Omental fat pad (tissue), 4 donors: ENCODE results near the gene NMUR1. TPM values are rescaled to one million over a fixed set of nuclear protein-coding genes. Genes with fewer than 3 reads are reported as not detected.

Source experiments
- ATAC-seq: fragments of 150-250 bp; one replicate; pipeline ENCODE4 v1.9.1; 2016; ENCODE audit warnings: mild to moderate bottlenecking, moderate library complexity; ENCODE audit not compliant: low FRiP score
- DNase-seq: peaks from one replicate; pipeline ENCODE4 v3.0.0-alpha.2; 2019; ENCODE audit warnings: low spot score
- total RNA-seq, 4 donors: library from RNA; depleted of rRNA; stranded (reverse); fragments of >200 nt; gene quantifications; one replicate each; pipeline ENCODE4 v1.1.0, GENCODE V29; 2016
- TF ChIP-seq, protein P1 (sequence below), 3 donors: fragments of 450-650 bp; IDR thresholded peaks; one replicate each; pipeline ENCODE4 v1.5.1; 2016 to 2017; ENCODE audit warnings: antibody characterized with exemption in 3 of 3, mild to moderate bottlenecking in 3 of 3, moderate library complexity in 2 of 3

NMUR1 gene
- total RNA-seq, 4 donors from 2014 or later, result 0.65 to 2.5 (median 1.4) TPM

DNA sequence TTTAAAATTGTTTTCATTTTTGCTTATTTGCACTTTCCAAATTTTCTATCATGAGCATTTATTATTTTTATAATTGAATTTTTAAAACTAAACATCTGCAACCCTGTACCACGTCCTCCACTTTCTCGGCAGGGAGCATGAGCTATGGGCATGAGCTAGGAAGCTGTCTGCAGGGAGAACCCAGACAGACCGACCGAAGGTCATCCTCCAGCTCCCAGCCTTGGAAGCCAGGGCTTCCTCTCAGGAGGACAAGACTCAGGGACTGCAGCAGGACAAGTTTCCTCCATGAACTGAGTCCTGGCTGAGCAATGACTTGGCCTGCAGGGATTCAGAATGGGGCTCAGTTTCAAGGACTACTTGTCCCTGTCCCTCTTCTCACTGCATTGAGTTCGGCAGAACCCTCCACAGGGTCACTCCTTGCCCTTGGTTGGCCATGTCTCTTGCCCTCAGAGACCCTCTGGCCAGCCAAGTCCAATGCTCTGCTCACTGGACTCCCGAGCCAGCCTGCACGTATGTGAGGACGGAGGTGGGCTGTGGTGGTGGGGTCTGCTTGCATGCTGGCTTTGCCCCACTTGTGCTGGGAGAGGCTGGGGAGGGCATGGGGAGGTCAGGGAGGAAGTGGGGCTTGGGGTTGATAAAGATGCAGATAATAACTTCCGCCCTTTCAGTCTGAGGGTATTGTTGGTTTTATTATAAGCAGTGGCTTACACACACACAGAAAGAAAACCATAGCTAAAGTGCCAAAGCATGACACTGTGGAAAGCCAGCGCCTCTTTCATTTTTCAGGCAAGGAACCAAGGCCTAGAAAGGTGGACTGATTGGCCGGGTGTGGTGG, 6.6 kb downstream of the NMUR1 start:
- DNase-seq (no peak), ATAC-seq (no peak)
- TF ChIP-seq, protein P1, sequence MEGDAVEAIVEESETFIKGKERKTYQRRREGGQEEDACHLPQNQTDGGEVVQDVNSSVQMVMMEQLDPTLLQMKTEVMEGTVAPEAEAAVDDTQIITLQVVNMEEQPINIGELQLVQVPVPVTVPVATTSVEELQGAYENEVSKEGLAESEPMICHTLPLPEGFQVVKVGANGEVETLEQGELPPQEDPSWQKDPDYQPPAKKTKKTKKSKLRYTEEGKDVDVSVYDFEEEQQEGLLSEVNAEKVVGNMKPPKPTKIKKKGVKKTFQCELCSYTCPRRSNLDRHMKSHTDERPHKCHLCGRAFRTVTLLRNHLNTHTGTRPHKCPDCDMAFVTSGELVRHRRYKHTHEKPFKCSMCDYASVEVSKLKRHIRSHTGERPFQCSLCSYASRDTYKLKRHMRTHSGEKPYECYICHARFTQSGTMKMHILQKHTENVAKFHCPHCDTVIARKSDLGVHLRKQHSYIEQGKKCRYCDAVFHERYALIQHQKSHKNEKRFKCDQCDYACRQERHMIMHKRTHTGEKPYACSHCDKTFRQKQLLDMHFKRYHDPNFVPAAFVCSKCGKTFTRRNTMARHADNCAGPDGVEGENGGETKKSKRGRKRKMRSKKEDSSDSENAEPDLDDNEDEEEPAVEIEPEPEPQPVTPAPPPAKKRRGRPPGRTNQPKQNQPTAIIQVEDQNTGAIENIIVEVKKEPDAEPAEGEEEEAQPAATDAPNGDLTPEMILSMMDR (IDR thresholded peaks at IDR 0.05), result no peak

DNA sequence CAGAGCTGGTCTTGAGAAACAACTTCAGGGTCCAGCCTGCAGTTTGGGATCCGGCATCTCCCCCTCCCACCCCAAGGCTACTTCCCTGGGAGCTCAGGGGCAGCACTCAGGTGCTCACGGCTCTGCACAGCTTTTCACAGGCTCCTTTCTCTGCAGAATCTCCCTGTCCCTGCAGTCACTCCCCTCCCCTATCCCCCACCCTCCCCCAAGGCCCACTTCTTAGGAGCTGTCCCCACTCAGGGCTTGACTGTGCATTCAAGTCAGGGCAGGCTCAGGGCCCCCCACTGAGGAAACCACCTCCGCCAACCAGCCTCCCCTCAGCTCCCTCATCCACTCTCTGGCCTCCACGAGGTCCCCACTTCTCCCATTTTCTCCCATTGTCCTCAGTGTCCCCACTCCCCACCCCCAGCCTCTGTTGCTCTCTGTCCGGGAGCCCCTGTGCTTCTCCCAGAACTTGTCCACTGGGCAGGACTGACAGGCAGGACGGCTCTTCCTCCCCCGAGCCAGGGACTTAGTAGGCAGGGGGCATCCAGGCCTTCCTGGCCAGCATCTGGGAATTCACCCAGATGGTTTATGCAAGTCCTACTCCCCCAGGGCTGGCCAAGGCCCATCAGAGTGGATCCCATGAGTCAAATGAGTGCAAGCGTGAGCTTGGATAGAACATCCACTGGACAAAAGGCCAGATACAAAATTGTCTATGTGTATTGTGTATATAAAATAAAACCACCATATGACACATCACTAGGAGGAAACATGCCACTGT, 7.6 kb downstream of the NMUR1 start:
- ATAC-seq (peak; percentile 88), DNase-seq (no peak)
- TF ChIP-seq, protein P1 (IDR thresholded peaks at IDR 0.05), result no peak

DNA sequence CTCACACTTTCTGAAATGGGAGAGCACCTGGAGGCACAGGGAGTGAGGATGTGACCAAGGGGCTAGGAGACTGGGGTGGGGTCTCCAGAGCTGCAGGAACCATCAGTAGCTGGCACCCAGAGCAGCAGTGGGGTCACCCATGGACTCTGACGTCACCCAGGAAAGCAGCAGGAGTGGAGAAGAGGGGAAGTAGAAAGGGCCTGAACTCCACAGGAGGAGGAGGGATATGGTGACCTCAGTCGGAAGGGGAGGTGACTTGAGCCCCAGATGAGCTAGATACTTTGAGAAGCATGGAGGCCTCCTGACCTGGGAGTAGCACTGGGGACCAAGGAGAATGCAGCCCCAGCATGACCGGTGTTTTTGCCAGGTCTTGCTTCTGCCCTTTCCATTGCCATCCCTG, 8.8 kb downstream of the NMUR1 start:
- ATAC-seq, result no peak
- TF ChIP-seq, protein P1 (IDR thresholded peaks at IDR 0.05), result no peak
- DNase-seq, result no peak

DNA sequence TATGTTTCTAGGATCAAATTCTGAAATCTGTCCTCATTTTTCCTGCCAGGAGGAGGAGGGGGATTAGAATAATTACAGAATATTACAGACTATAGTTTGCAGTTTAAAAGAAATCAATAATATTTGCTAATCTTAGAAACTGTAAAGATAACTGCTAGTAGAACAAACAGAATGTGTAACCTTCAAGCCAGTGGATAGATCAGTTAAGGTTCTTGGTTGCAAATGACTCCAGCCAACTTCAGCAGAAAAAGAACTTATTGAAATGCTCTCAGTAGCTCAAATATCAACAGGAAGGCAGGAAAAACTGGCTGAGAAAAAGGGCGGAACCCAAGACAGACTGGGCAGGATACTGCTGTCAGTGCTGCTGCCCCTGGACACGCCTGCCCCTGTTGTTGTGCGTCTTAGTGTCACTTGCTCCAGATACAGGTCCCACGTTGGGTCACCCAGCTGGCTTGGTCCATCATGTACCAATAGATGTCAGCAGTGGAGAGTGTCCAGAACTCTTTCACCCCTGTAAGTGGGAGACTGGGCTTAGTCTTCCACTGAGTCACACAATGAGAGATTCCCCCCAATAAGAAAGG, 10.2 kb downstream of the NMUR1 start:
- TF ChIP-seq, protein P1 (IDR thresholded peaks at IDR 0.05), result no peak
- ATAC-seq, result no peak
- no peak for DNase-seq

DNA sequence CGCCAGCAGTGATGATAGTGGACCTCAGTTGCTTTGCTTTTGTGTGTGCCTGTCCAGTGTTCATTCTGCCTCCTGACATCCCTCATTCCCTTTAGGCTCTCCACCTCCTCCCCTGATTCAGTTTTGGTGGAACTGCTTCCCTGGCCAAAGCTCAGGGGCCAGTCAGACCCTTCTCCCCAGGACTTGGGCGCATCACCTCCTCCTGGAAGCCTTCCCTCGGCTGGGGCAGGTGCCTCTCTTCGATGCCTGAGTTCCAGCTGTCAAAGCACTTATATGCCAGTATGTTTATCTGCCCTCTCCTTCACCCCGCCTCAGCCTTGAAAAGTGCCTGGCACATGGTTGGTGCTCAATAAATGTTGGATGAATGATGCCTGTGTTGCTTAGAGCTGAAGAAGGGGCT, 11.5 kb downstream of the NMUR1 start:
- TF ChIP-seq, protein P1 (IDR thresholded peaks at IDR 0.05), result no peak
- ATAC-seq (no peak), DNase-seq (no peak)

DNA sequence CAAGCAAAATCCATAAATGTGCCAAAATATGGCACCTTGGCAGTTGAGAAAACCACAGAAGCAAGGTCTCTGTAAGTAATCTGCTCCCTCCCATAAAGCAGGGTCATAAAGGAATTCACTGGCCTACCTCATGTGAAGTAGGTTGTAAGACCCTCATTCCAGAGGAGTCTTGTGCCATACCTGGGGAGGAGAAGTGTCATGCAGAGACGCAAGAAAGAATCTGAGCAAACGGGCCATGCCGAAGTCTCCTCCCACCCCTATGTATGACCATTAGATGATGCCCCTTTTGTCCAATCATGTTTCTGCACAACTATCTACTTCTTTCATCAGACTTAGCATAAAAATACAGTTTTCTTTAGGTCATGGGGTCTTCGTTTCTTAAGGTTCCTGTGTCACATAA, 14.6 kb downstream of the NMUR1 start:
- TF ChIP-seq, protein P1 (IDR thresholded peaks at IDR 0.05), result no peak
- DNase-seq, result no peak
- no peak for ATAC-seq
